A549 (cell line): ENCODE measurements around the gene RBM44.

Source experiments
- BHLHE40 ChIP-seq: IDR thresholded peaks from 2 replicates; pipeline ENCODE4 v1.6.1; 2012; ENCODE audit warnings: low read depth, low read length, inconsistent platforms
- CBX8 ChIP-seq: fragments of 200-600 bp; sonication (generic); IDR thresholded peaks from 2 replicates; pipeline ENCODE4 v1.6.1; 2016
- CEBPB ChIP-seq, 2 experiments: fragments of >200 bp in 1 of 2; sonication (Bioruptor Twin) in 1 of 2; formaldehyde crosslinking in 1 of 2; IDR thresholded peaks; 2 replicates each; pipeline ENCODE4 v1.6.1; 2012 to 2016
- EP300 ChIP-seq, 2 experiments: fragments of >200 bp; sonication (Bioruptor Twin); formaldehyde crosslinking; IDR thresholded peaks; 2 replicates in 1 of 2; 3 replicates in 1 of 2; pipeline ENCODE4 v1.6.1; 2016 to 2017
- HOXA7 ChIP-seq: fragments of 250-450 bp; sonication (Bioruptor Pico); IDR thresholded peaks from 2 replicates; pipeline ENCODE4 v1.5.0; 2020; ENCODE audit warnings: mild to moderate bottlenecking, moderate library complexity
- POLR2A ChIP-seq: IDR thresholded peaks from 2 replicates; pipeline ENCODE4 v1.6.1; 2012; ENCODE audit warnings: mild to moderate bottlenecking, low read length
- SREBF2 ChIP-seq: fragments of 450-650 bp; IDR thresholded peaks from 2 replicates; pipeline ENCODE4 v1.6.1; 2014; ENCODE audit warnings: mild to moderate bottlenecking, moderate library complexity
- ZNF302 ChIP-seq: fragments of 250-450 bp; sonication (Bioruptor Pico); IDR thresholded peaks from 2 replicates; pipeline ENCODE4 v1.9.0; 2021; ENCODE audit warnings: inconsistent platforms, mild to moderate bottlenecking, moderate library complexity
- TF ChIP-seq, protein P1 (sequence below): fragments of >200 bp; sonication (Bioruptor Twin); formaldehyde crosslinking; IDR thresholded peaks from 3 replicates; pipeline ENCODE4 v1.5.1; 2016

DNA sequence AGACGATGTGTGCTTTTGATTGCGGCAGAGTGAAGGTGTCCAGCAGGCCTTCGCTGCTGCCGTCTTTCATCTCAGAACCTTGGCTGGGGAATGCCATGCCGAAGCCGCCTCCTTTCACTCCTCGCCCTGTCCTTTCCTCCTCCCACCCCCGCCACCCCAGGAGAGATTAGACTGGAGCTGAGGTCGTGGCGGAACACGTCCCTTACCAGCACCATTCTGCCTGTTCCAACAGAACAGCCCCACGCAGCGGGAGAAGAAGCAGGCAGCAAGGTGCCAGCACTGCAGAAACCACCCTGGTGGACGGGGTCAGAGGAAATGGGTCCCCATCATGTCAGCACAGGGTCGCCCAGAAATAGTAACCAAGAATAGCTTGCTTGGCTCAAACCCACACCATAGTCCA is 24.8 kb upstream of the RBM44 start:
- TF ChIP-seq POLR2A = no peak
- TF ChIP-seq EP300 (IDR thresholded peaks at IDR 0.05) = no peak
- TF ChIP-seq, protein P1, sequence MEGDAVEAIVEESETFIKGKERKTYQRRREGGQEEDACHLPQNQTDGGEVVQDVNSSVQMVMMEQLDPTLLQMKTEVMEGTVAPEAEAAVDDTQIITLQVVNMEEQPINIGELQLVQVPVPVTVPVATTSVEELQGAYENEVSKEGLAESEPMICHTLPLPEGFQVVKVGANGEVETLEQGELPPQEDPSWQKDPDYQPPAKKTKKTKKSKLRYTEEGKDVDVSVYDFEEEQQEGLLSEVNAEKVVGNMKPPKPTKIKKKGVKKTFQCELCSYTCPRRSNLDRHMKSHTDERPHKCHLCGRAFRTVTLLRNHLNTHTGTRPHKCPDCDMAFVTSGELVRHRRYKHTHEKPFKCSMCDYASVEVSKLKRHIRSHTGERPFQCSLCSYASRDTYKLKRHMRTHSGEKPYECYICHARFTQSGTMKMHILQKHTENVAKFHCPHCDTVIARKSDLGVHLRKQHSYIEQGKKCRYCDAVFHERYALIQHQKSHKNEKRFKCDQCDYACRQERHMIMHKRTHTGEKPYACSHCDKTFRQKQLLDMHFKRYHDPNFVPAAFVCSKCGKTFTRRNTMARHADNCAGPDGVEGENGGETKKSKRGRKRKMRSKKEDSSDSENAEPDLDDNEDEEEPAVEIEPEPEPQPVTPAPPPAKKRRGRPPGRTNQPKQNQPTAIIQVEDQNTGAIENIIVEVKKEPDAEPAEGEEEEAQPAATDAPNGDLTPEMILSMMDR = no peak
- no peak for TF ChIP-seq CEBPB (IDR thresholded peaks at IDR 0.05)
- TF ChIP-seq SREBF2 = no peak
- no peak for TF ChIP-seq CBX8
- no peak for TF ChIP-seq BHLHE40
- TF ChIP-seq ZNF302 = no peak
- TF ChIP-seq HOXA7 (CRISPR knock-in tag) = no peak
